A549 treated with DMSO at 1 μM for 4 hours (cell line): ENCODE measurements around the gene IER3. TPM values are rescaled to one million over a fixed set of nuclear protein-coding genes. Genes with fewer than 3 reads are reported as not detected.

Experiments used
- total RNA-seq: library from RNA; stranded (reverse); fragments of 200-300 nt; extraction: Qiagen RNA extraction; gene quantifications from 5 replicates; pipeline ENCODE4 v1.2.3, GENCODE V29; 2022; ENCODE audit warnings: low read depth

IER3 gene
- 129 to 154 TPM (median 152 TPM) in 5 replicates for total RNA-seq

GRCh38 chr6:30744054-30744805, at the start of gene IER3:
Gene IER3, minus strand, starts transcription at chr6:30744547. Its CDS starts 29 bp downstream, at chr6:30744518.

GRCh38 chr6:30742316-30743098, 1.8 kb downstream of the IER3 start, which contains the start of gene FLOT1:
Gene FLOT1, minus strand, starts transcription at chr6:30742687. Its CDS starts 498 bp downstream, at chr6:30742189.

DNA sequence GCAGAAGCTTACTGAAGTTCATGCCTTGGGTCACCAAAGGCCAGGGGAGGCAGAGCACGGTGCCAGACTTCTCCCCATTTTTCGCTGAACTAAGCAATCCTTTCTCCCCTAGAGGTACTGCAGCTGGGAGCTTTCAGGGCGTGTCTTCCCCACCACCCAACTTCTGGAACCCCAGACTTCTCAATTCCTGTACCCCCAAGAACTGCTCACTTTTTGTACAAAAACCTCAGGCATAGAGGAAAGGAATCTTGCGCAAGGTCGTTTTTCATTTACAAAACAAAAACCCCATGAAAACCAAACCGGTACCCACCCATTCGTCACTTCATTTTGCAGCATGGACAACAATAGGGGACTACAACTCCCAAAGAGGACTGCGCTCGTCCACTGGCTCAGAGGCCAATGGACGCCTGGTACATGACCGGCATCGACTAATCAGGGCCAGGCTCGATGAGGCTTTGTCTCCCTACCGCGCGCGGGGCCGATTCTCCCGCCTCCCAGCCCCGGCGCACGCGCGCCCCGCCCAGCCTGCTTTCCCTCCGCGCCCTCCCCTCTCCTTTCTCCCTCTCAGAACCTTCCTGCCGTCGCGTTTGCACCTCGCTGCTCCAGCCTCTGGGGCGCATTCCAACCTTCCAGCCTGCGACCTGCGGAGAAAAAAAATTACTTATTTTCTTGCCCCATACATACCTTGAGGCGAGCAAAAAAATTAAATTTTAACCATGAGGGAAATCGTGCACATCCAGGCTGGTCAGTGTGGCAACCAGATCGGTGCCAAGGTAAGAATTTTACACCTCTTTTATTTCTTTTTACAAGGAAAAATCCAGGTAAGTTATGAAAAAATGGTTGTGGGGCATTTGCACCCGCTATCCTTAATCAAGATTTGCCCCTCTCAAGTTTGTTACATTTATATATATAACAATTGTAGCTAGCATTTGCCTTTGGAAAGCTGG, 24.3 kb downstream of the IER3 start, which contains the start of gene TUBB:
Gene TUBB (plus strand): TSS at position 562 of the 947 bp plus-strand sequence. CDS start 155 bp downstream, at position 717.

DNA sequence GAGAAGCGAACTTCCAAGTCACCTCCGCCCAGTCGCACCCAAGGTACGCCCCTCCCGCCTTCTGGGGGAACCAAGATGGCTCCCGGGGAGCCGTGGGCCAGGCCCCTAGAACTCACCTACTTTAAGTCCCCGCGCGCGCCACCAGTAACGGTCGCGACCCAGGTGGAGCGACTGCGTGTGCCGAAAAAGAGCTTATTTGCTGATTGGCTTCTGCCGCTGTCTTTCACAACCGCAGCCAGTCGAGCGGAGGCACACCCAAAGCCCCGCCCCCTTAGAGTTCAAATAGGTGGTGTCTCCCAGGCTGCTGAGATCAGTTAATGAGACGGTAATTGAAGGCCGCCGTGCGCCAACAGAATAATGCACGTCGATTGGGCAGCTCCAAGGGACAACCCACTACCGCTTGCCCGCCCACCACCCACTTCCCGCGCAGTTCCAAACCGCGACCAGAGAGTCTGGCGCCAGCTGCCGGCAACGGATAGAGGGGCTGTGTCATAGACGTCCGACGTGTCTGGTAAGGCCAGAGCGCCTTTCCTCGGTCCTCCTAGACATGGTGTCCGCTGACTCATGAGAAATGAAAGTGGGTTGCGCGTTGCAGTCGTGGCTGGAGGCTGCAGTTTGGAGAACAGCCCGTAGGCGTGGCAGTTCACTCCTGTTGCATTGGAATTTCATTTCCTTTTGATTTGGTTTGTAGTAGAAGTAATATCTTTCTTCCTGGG, 27.1 kb downstream of the IER3 start, which contains the start of gene MDC1:
Gene MDC1 (minus strand): TSS at position 153 of the 716 bp plus-strand sequence. CDS start 2,106 bp downstream, outside the sequence.

Other genes starting within 250 kb of the IER3 start
- 29.4 to 36.9 TPM (median 34.2 TPM) in 5 replicates for gene GNL1, start 188.1 kb downstream of the IER3 start, total RNA-seq
- 15.0 to 17.8 TPM (median 15.5 TPM) in 5 replicates for gene PRR3, start 187.3 kb downstream of the IER3 start, total RNA-seq
- gene ABCF1, start 173.1 kb downstream of the IER3 start, total RNA-seq: 54.6 to 59.1 TPM (median 55.0 TPM) in 5 replicates
- 26.5 to 49.4 TPM (median 34.1 TPM) in 5 replicates for gene PPP1R10, start 127.3 kb downstream of the IER3 start, total RNA-seq
- 69.1 to 95.9 TPM (median 73.8 TPM) in 5 replicates for gene MRPS18B, start 126.7 kb downstream of the IER3 start, total RNA-seq
- 5.1 to 6.7 TPM (median 6.0 TPM) in 5 replicates for gene ATAT1, start 117.7 kb downstream of the IER3 start, total RNA-seq
- gene C6orf136, start 97.4 kb downstream of the IER3 start, total RNA-seq: 9.6 to 14.3 TPM (median 13.5 TPM) in 5 replicates
- 24.8 to 29.7 TPM (median 29.0 TPM) in 5 replicates for gene DHX16, start 71.5 kb downstream of the IER3 start, total RNA-seq
- 45.9 to 52.5 TPM (median 47.2 TPM) in 5 replicates for gene PPP1R18, start 57.9 kb downstream of the IER3 start, total RNA-seq
- 24.4 to 30.4 TPM (median 27.2 TPM) in 5 replicates for gene NRM, start 53.6 kb downstream of the IER3 start, total RNA-seq
- gene MDC1, start 27.3 kb downstream of the IER3 start, total RNA-seq: 14.9 to 23.1 TPM (median 18.3 TPM) in 5 replicates
- gene TUBB, start 24.2 kb downstream of the IER3 start, total RNA-seq: 879 to 1,021 TPM (median 905 TPM) in 5 replicates
- 81.4 to 94.3 TPM (median 88.8 TPM) in 5 replicates for gene FLOT1, start 1.9 kb downstream of the IER3 start, total RNA-seq
- gene DDR1, start 140.0 kb upstream of the IER3 start, total RNA-seq: 47.7 to 53.6 TPM (median 49.4 TPM) in 5 replicates
- gene GTF2H4, start 163.7 kb upstream of the IER3 start, total RNA-seq: 17.6 to 20.8 TPM (median 18.6 TPM) in 5 replicates
- 10.3 to 14.0 TPM (median 12.2 TPM) in 5 replicates for gene VARS2, start 169.7 kb upstream of the IER3 start, total RNA-seq
- not detected in 5 replicates for gene SFTA2, start 187.6 kb upstream of the IER3 start, total RNA-seq
- gene MUCL3, start 196.4 kb upstream of the IER3 start, total RNA-seq: 0.02 to 0.05 TPM (median 0.03 TPM) in 3 of 5 replicates, not detected in the others
- gene MUC21, start 239.2 kb upstream of the IER3 start, total RNA-seq: not detected in 5 replicates